ENCODE results near the gene GON4L.
"Not testable (repeated sequence)": the region's sequence is repeated elsewhere in the genome, so short reads cannot be mapped to it uniquely, and the experiment has no call there.

GON4L gene

GRCh38 chr1:155715056-155715455 lies 142.0 kb downstream of the GON4L start:
- H3K4me3 ChIP-seq (ENCODE audit: low read depth in 1 of 2, low read length in 2 of 2); H3K27ac ChIP-seq (ENCODE audit: low read length); H3K27me3 ChIP-seq (ENCODE audit: low read depth, low read length); H3K9me3 ChIP-seq (ENCODE audit: control insufficient read depth in 1 of 2, low read length in 2 of 2); H3K36me3 ChIP-seq (ENCODE audit: control insufficient read depth in 1 of 2, insufficient read depth in 2 of 2, low read length in 2 of 2); H3K4me1 ChIP-seq (ENCODE audit: control insufficient read depth in 1 of 2, insufficient read depth in 2 of 2, low read length in 2 of 2): not testable (repeated sequence)

GRCh38 chr1:155713075-155713474 lies 143.9 kb downstream of the GON4L start:
- peaks cover 0 to 4% of the 10 kb centered on the region in 2 donors for H3K4me1 ChIP-seq (ENCODE audit: control insufficient read depth in 1 of 2, insufficient read depth in 2 of 2, low read length in 2 of 2)
- H3K27me3 ChIP-seq (ENCODE audit: low read depth, low read length): no peaks in the 10 kb centered on the region
- H3K9me3 ChIP-seq (ENCODE audit: control insufficient read depth in 1 of 2, low read length in 2 of 2): no peaks in the 10 kb centered on the region
- H3K27ac ChIP-seq (ENCODE audit: low read length): no peak overlapping the region
- no peak overlapping the region for H3K4me3 ChIP-seq (ENCODE audit: low read depth in 1 of 2, low read length in 2 of 2)
- H3K36me3 ChIP-seq (ENCODE audit: control insufficient read depth in 1 of 2, insufficient read depth in 2 of 2, low read length in 2 of 2): peaks cover 3 to 6% of the 10 kb centered on the region in 2 donors

- H3K27ac ChIP-seq (ENCODE audit: low read length); H3K36me3 ChIP-seq (ENCODE audit: control insufficient read depth in 1 of 2, insufficient read depth in 2 of 2, low read length in 2 of 2); H3K4me1 ChIP-seq (ENCODE audit: control insufficient read depth in 1 of 2, insufficient read depth in 2 of 2, low read length in 2 of 2): not testable (repeated sequence)
Measured at GRCh38 chr1:155712636-155713035, 144.4 kb downstream of the GON4L start.

GRCh38 chr1:155711457-155711856 lies 145.6 kb downstream of the GON4L start:
- not testable (repeated sequence) for H3K27ac ChIP-seq (ENCODE audit: low read length); H3K9me3 ChIP-seq (ENCODE audit: control insufficient read depth in 1 of 2, low read length in 2 of 2); H3K36me3 ChIP-seq (ENCODE audit: control insufficient read depth in 1 of 2, insufficient read depth in 2 of 2, low read length in 2 of 2); H3K4me3 ChIP-seq (ENCODE audit: low read depth in 1 of 2, low read length in 2 of 2); H3K27me3 ChIP-seq (ENCODE audit: low read depth, low read length); H3K4me1 ChIP-seq (ENCODE audit: control insufficient read depth in 1 of 2, insufficient read depth in 2 of 2, low read length in 2 of 2)

More at GRCh38 chr1:155712636-155713035, 144.4 kb downstream of the GON4L start:
- not testable (repeated sequence) for H3K27me3 ChIP-seq (ENCODE audit: low read depth, low read length); H3K4me3 ChIP-seq (ENCODE audit: low read depth in 1 of 2, low read length in 2 of 2); H3K9me3 ChIP-seq (ENCODE audit: control insufficient read depth in 1 of 2, low read length in 2 of 2)

- Histone ChIP-seq H3K9me3 (ENCODE audit: control insufficient read depth in 1 of 2, low read length in 2 of 2) (no peaks in the 10 kb centered on the region), H3K36me3 (ENCODE audit: control insufficient read depth in 1 of 2, insufficient read depth in 2 of 2, low read length in 2 of 2) (peaks cover 0 to 3% of the 10 kb centered on the region in 2 donors), H3K27me3 (ENCODE audit: low read depth, low read length) (no peaks in the 10 kb centered on the region), H3K4me3 (ENCODE audit: low read depth in 1 of 2, low read length in 2 of 2) (no peak overlapping the region), H3K4me1 (ENCODE audit: control insufficient read depth in 1 of 2, insufficient read depth in 2 of 2, low read length in 2 of 2) (peaks cover 0 to 4% of the 10 kb centered on the region in 2 donors), H3K27ac (ENCODE audit: low read length) (no peak overlapping the region)
Measured at GRCh38 chr1:155709391-155709790, 147.6 kb downstream of the GON4L start.

GRCh38 chr1:155706139-155706538 lies 150.9 kb downstream of the GON4L start:
- Histone ChIP-seq H3K4me1 (ENCODE audit: control insufficient read depth in 1 of 2, insufficient read depth in 2 of 2, low read length in 2 of 2) (no peaks in the 10 kb centered on the region), H3K27ac (ENCODE audit: low read length) (no peak overlapping the region), H3K36me3 (ENCODE audit: control insufficient read depth in 1 of 2, insufficient read depth in 2 of 2, low read length in 2 of 2) (no peaks in the 10 kb centered on the region), H3K27me3 (ENCODE audit: low read depth, low read length) (no peaks in the 10 kb centered on the region), H3K9me3 (ENCODE audit: control insufficient read depth in 1 of 2, low read length in 2 of 2) (no peaks in the 10 kb centered on the region), H3K4me3 (ENCODE audit: low read depth in 1 of 2, low read length in 2 of 2) (no peak overlapping the region)

GRCh38 chr1:155704414-155704813 lies 152.6 kb downstream of the GON4L start:
- H3K27me3 ChIP-seq (ENCODE audit: low read depth, low read length); H3K4me3 ChIP-seq (ENCODE audit: low read depth in 1 of 2, low read length in 2 of 2); H3K9me3 ChIP-seq (ENCODE audit: control insufficient read depth in 1 of 2, low read length in 2 of 2); H3K36me3 ChIP-seq (ENCODE audit: control insufficient read depth in 1 of 2, insufficient read depth in 2 of 2, low read length in 2 of 2); H3K27ac ChIP-seq (ENCODE audit: low read length); H3K4me1 ChIP-seq (ENCODE audit: control insufficient read depth in 1 of 2, insufficient read depth in 2 of 2, low read length in 2 of 2): not testable (repeated sequence)

GRCh38 chr1:155703216-155703615 lies 153.8 kb downstream of the GON4L start:
- H3K27me3 ChIP-seq (ENCODE audit: low read depth, low read length): no peaks in the 10 kb centered on the region
- no peak overlapping the region for H3K27ac ChIP-seq (ENCODE audit: low read length)

GRCh38 chr1:155701675-155702074 lies 155.3 kb downstream of the GON4L start:
- H3K4me3 ChIP-seq (ENCODE audit: low read depth in 1 of 2, low read length in 2 of 2); H3K4me1 ChIP-seq (ENCODE audit: control insufficient read depth in 1 of 2, insufficient read depth in 2 of 2, low read length in 2 of 2); H3K36me3 ChIP-seq (ENCODE audit: control insufficient read depth in 1 of 2, insufficient read depth in 2 of 2, low read length in 2 of 2); H3K9me3 ChIP-seq (ENCODE audit: control insufficient read depth in 1 of 2, low read length in 2 of 2); H3K27me3 ChIP-seq (ENCODE audit: low read depth, low read length); H3K27ac ChIP-seq (ENCODE audit: low read length): not testable (repeated sequence)

More at GRCh38 chr1:155703216-155703615, 153.8 kb downstream of the GON4L start:
- Histone ChIP-seq H3K4me1 (ENCODE audit: control insufficient read depth in 1 of 2, insufficient read depth in 2 of 2, low read length in 2 of 2) (no peaks in the 10 kb centered on the region), H3K9me3 (ENCODE audit: control insufficient read depth in 1 of 2, low read length in 2 of 2) (no peaks in the 10 kb centered on the region), H3K36me3 (ENCODE audit: control insufficient read depth in 1 of 2, insufficient read depth in 2 of 2, low read length in 2 of 2) (no peaks in the 10 kb centered on the region), H3K4me3 (ENCODE audit: low read depth in 1 of 2, low read length in 2 of 2) (no peak overlapping the region)

Data from muscle layer of duodenum (tissue), 2 donors.